Stimulated activated CD4-positive, alpha-beta T cell treated with anti-CD3 and anti-CD28 coated beads, Interleukin-2, amount 100 ng/mL, for 4 hours (primary cell): Measurements from ENCODE around the gene HNRNPA1.
A peak's percentile ranks its signal among the peaks of the same experiment; 100 is the strongest.
"Not testable (repeated sequence)": the region's sequence is repeated elsewhere in the genome, so short reads cannot be mapped to it uniquely, and the experiment has no call there.

ENCODE experiments used
- DNase-seq: peaks from one replicate; pipeline ENCODE4 v3.0.0-alpha.2; 2020; ENCODE audit warnings: low read depth

Gene HNRNPA1

GRCh38 chr12:54276368-54276767 lies 4.2 kb upstream of the HNRNPA1 start:
- DNase-seq: no peak

GRCh38 chr12:54277823-54278276 lies 2.7 kb upstream of the HNRNPA1 start:
- no peak for DNase-seq

- DNase-seq: no peak
Measured at GRCh38 chr12:54279227-54279631, 1.3 kb upstream of the HNRNPA1 start.

- DNase-seq: peak; percentile 99
Measured at GRCh38 chr12:54279632-54280467, 676 bp upstream of the HNRNPA1 start, which contains the start of gene CBX5. TSS of gene CBX5 (minus strand) at chr12:54280122. CDS start at chr12:54257650, 22,472 bp downstream.

- DNase-seq: not testable (repeated sequence)
Measured at GRCh38 chr12:54281261-54281638, 724 bp downstream of the HNRNPA1 start.

- DNase-seq: not testable (repeated sequence)
Measured at GRCh38 chr12:54281694-54282093, 1.2 kb downstream of the HNRNPA1 start.

- DNase-seq: no peak
Measured at GRCh38 chr12:54282949-54283593, 2.5 kb downstream of the HNRNPA1 start.

- DNase-seq: not testable (repeated sequence)
Measured at GRCh38 chr12:54284070-54284780, 3.7 kb downstream of the HNRNPA1 start.

GRCh38 chr12:54285150-54286041 lies 4.9 kb downstream of the HNRNPA1 start:
- no peak for DNase-seq

GRCh38 chr12:54286042-54287030 lies 5.8 kb downstream of the HNRNPA1 start:
- DNase-seq: no peak

- no peak for DNase-seq
Measured at GRCh38 chr12:54287261-54288157, 7.0 kb downstream of the HNRNPA1 start.

- DNase-seq: no peak
Measured at GRCh38 chr12:54292083-54292930, 11.8 kb downstream of the HNRNPA1 start.

GRCh38 chr12:54292931-54293241 lies 12.4 kb downstream of the HNRNPA1 start:
- no peak for DNase-seq

- peak; percentile 29 for DNase-seq
Measured at GRCh38 chr12:54294152-54294952, 13.8 kb downstream of the HNRNPA1 start.

- no peak for DNase-seq
Measured at GRCh38 chr12:54294953-54295566, 14.5 kb downstream of the HNRNPA1 start.

- DNase-seq: no peak
Measured at GRCh38 chr12:54296393-54297099, 16.0 kb downstream of the HNRNPA1 start.

GRCh38 chr12:54298904-54299303 lies 18.4 kb downstream of the HNRNPA1 start:
- no peak for DNase-seq
